Fibroblast of lung (primary cell): Measurements from ENCODE around the gene PROSER2. TPM values are rescaled to one million over a fixed set of nuclear protein-coding genes. Genes with fewer than 3 reads are reported as not detected.

Experiments
- DNase-seq, 2 donors: peaks; one replicate each; pipeline versions ENCODE4 v3.0.0 to v3.0.0-alpha.2; 2010; ENCODE audit warnings: low read depth in 2 of 2
- H2AFZ ChIP-seq: 2 replicates; pipeline ENCODE4 v1.5.1; 2012; ENCODE audit warnings: low read length, control low read depth, inconsistent platforms
- H3K27ac ChIP-seq: 2 replicates; pipeline ENCODE4 v1.5.1; 2011; ENCODE audit warnings: low read length, control low read depth; ENCODE audit not compliant: insufficient read depth
- H3K27me3 ChIP-seq: 2 replicates; pipeline ENCODE4 v1.5.1; 2011; ENCODE audit warnings: mild to moderate bottlenecking, low read length; ENCODE audit not compliant: control insufficient read depth, insufficient read depth
- H3K36me3 ChIP-seq: 2 replicates; pipeline ENCODE4 v1.5.1; 2011; ENCODE audit warnings: low read length; ENCODE audit not compliant: control insufficient read depth, insufficient read depth
- H3K4me1 ChIP-seq: 2 replicates; pipeline ENCODE4 v1.5.1; 2011; ENCODE audit warnings: low read length; ENCODE audit not compliant: control insufficient read depth, insufficient read depth; ENCODE audit errors: extremely low read depth
- H3K4me2 ChIP-seq: 2 replicates; pipeline ENCODE4 v1.5.1; 2011; ENCODE audit warnings: low read length, control low read depth; ENCODE audit not compliant: insufficient read depth; ENCODE audit errors: extremely low read depth
- H3K4me3 ChIP-seq, 4 experiments: fragments of 200-600 bp in 1 of 4; sonication (generic) in 1 of 4; replicated peaks in 1 of 4; 2 replicates each; pipeline ENCODE4 v1.5.1; 2011 to 2016; ENCODE audit warnings: low read length in 4 of 4, low read depth in 3 of 4, mild to moderate bottlenecking in 3 of 4, control low read depth in 2 of 4, inconsistent platforms in 1 of 4, mixed read lengths in 1 of 4; ENCODE audit not compliant: insufficient read depth in 1 of 4; ENCODE audit errors: control extremely low read depth in 1 of 4
- H3K79me2 ChIP-seq: 2 replicates; pipeline ENCODE4 v1.5.1; 2012; ENCODE audit warnings: mild to moderate bottlenecking, low read length, inconsistent platforms; ENCODE audit not compliant: control insufficient read depth, insufficient read depth
- H3K9ac ChIP-seq: 2 replicates; pipeline ENCODE4 v1.5.1; 2011; ENCODE audit warnings: mild to moderate bottlenecking, low read length, control low read depth; ENCODE audit not compliant: insufficient read depth
- H3K9me3 ChIP-seq: 2 replicates; pipeline ENCODE4 v1.5.1; 2012; ENCODE audit warnings: low read depth, low read length; ENCODE audit not compliant: control insufficient read depth, insufficient read depth
- H4K20me1 ChIP-seq: 2 replicates; pipeline ENCODE4 v1.5.1; 2011; ENCODE audit warnings: low read length; ENCODE audit not compliant: control insufficient read depth, insufficient read depth; ENCODE audit errors: extremely low read depth
- EZH2 ChIP-seq: IDR thresholded peaks from 2 replicates; pipeline ENCODE4 v1.5.1; 2012; ENCODE audit warnings: low read length, control low read depth, mild to moderate bottlenecking; ENCODE audit errors: missing control alignments
- polyA plus RNA-seq, 2 donors: library from polyadenylated mRNA; depleted of rRNA in 1 of 2; stranded (reverse) in 1 of 2; unstranded in 1 of 2; fragments of >200 nt; gene quantifications; 2 replicates each; pipeline ENCODE4 v1.2.1, GENCODE V29; 2011 to 2012; ENCODE audit warnings: missing spikeins in 1 of 2
- total RNA-seq: library from RNA; depleted of rRNA; stranded (reverse); fragments of >200 nt; gene quantifications from 2 replicates; pipeline ENCODE4 v1.2.1, GENCODE V29; 2014
- TF ChIP-seq, protein P1 (sequence below), 2 donors: IDR thresholded peaks in 1 of 2; conservative IDR thresholded peaks in 1 of 2; 1 replicate in 1 of 2; 2 replicates in 1 of 2; pipeline ENCODE4 v1.5.1; 2011 to 2012; ENCODE audit warnings: low read length in 2 of 2, control low read depth in 1 of 2, inconsistent platforms in 1 of 2, low read depth in 1 of 2, mild to moderate bottlenecking in 1 of 2

The PROSER2 gene
- total and polyA plus RNA-seq, 2 donors (not counting 1 experiment from before 2014, with no cell fraction given): 1.2 to 2.6 TPM

DNA sequence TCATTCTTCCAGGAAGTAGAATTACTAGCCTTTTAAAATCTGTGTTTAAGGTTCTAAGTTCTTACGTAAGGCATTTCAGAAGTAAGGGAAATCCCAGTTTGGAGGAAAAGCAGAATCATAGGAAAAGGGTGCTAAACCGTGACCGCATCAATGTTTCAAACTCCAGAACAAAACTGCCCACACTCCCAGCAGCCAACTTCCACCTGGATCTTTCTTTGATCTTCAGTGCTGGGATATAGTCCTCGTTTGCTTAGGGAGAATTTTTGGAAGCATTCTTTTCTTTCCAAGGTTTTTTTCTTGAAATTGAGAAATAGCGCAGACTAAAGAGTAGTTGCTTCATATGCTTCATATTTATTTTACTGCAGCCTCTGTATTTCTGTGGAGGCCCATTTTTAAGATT, 8.9 kb downstream of the PROSER2 start:
- Histone ChIP-seq H3K27ac (no peak overlapping the region), H3K4me2 (no peak overlapping the region), H3K36me3 (no peaks in the 10 kb centered on the region), H3K9ac (no peak overlapping the region), H3K27me3 (no peaks in the 10 kb centered on the region), H4K20me1 (no peaks in the 10 kb centered on the region), H3K79me2 (no peaks in the 10 kb centered on the region), H3K4me1 (no peaks in the 10 kb centered on the region), H3K9me3 (no peaks in the 10 kb centered on the region), H3K4me3 (no peak overlapping the region), H2AFZ (no peak overlapping the region)
- no peak for TF ChIP-seq EZH2
- TF ChIP-seq, protein P1, sequence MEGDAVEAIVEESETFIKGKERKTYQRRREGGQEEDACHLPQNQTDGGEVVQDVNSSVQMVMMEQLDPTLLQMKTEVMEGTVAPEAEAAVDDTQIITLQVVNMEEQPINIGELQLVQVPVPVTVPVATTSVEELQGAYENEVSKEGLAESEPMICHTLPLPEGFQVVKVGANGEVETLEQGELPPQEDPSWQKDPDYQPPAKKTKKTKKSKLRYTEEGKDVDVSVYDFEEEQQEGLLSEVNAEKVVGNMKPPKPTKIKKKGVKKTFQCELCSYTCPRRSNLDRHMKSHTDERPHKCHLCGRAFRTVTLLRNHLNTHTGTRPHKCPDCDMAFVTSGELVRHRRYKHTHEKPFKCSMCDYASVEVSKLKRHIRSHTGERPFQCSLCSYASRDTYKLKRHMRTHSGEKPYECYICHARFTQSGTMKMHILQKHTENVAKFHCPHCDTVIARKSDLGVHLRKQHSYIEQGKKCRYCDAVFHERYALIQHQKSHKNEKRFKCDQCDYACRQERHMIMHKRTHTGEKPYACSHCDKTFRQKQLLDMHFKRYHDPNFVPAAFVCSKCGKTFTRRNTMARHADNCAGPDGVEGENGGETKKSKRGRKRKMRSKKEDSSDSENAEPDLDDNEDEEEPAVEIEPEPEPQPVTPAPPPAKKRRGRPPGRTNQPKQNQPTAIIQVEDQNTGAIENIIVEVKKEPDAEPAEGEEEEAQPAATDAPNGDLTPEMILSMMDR (conservative IDR thresholded peaks at IDR 0.05 in 1 of 2, IDR thresholded peaks at IDR 0.05 in 1 of 2; ENCODE audit: low read depth in 1 of 2, low read length in 2 of 2): no peak
- no peak for DNase-seq

DNA sequence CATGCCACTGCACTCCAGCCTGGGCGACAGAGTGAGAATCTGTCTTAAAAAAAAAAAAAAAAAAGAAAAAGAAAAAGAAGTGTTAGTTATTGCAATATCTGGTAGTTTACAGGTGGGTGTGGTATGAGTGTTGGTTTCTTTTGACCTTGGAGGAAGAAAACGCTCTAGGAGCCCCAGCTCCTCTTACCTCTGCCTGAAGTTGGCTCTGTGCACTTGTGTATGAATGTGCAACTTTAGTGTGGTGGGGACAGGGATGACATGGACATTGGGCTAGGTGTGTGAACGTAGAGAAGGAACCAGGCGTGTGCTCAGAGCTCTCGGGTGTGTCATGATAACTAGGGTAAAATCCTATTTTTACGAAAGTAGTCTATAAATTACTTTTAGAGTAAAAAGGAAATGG, 11.9 kb downstream of the PROSER2 start:
- TF ChIP-seq, protein P1 (conservative IDR thresholded peaks at IDR 0.05 in 1 of 2, IDR thresholded peaks at IDR 0.05 in 1 of 2; ENCODE audit: low read depth in 1 of 2, low read length in 2 of 2): no peak
- TF ChIP-seq EZH2: no peak
- Histone ChIP-seq H3K9me3 (no peaks in the 10 kb centered on the region), H3K4me2 (no peak overlapping the region), H3K79me2 (no peaks in the 10 kb centered on the region), H4K20me1 (no peaks in the 10 kb centered on the region), H2AFZ (no peak overlapping the region), H3K36me3 (no peaks in the 10 kb centered on the region), H3K4me3 (no peak overlapping the region), H3K4me1 (no peaks in the 10 kb centered on the region), H3K27ac (no peak overlapping the region), H3K27me3 (no peaks in the 10 kb centered on the region), H3K9ac (no peak overlapping the region)
- DNase-seq: no peak

DNA sequence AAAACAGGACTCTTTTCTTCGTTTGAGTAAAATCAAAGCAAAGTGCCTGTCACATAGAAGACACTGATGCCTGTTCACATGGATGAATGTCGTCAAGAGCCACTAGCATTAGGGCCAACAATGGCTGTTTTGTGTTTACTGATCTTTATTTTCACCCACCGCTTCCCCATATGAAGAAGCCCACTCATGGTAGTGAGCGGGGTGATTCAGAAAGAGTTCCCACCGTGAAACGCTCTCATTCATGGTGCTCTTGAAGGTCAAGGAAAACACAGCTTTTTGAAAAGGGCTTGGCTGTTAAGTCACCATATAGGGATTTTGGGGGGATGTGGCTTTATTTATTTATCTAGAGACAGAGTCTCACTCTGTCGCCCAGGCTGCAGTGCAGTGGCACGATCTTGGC, 12.5 kb downstream of the PROSER2 start:
- H3K9ac ChIP-seq: no peak overlapping the region
- no peak overlapping the region for H3K4me3 ChIP-seq
- no peaks in the 10 kb centered on the region for H3K27me3 ChIP-seq
- H3K79me2 ChIP-seq: no peaks in the 10 kb centered on the region
- no peaks in the 10 kb centered on the region for H4K20me1 ChIP-seq
- H2AFZ ChIP-seq: no peak overlapping the region
- TF ChIP-seq, protein P1 (conservative IDR thresholded peaks at IDR 0.05 in 1 of 2, IDR thresholded peaks at IDR 0.05 in 1 of 2; ENCODE audit: low read depth in 1 of 2, low read length in 2 of 2): no peak
- no peak for TF ChIP-seq EZH2
- no peak overlapping the region for H3K4me2 ChIP-seq
- H3K36me3 ChIP-seq: no peaks in the 10 kb centered on the region
- DNase-seq: no peak
- H3K4me1 ChIP-seq: no peaks in the 10 kb centered on the region
- no peak overlapping the region for H3K27ac ChIP-seq
- no peaks in the 10 kb centered on the region for H3K9me3 ChIP-seq
